Sigmoid colon (tissue), 4 donors: Measurements from ENCODE around the gene LUZP2.

Experiments used
- EP300 ChIP-seq, 4 donors: sonication (generic); formaldehyde crosslinking; IDR thresholded peaks; one replicate each; pipeline ENCODE4 v1.6.1; 2017; ENCODE audit warnings: antibody characterized with exemption in 4 of 4
- POLR2A ChIP-seq, 2 donors: fragments of 450-650 bp; IDR thresholded peaks; one replicate each; pipeline ENCODE4 v1.6.1; 2016; ENCODE audit warnings: antibody characterized with exemption in 2 of 2, mild to moderate bottlenecking in 2 of 2, moderate library complexity in 2 of 2
- POLR2AphosphoS5 ChIP-seq, 4 donors: sonication (generic); formaldehyde crosslinking; IDR thresholded peaks; one replicate each; pipeline ENCODE4 v1.6.1; 2017; ENCODE audit warnings: antibody characterized with exemption in 4 of 4
- TF ChIP-seq, protein P1 (sequence below), 4 experiments: fragments of 450-650 bp in 3 of 4; fragments of 200-600 bp in 1 of 4; IDR thresholded peaks; one replicate each; pipeline ENCODE4 v1.5.1; 2016 to 2019; ENCODE audit warnings: antibody characterized with exemption in 4 of 4, mild to moderate bottlenecking in 3 of 4, moderate library complexity in 2 of 4

DNA sequence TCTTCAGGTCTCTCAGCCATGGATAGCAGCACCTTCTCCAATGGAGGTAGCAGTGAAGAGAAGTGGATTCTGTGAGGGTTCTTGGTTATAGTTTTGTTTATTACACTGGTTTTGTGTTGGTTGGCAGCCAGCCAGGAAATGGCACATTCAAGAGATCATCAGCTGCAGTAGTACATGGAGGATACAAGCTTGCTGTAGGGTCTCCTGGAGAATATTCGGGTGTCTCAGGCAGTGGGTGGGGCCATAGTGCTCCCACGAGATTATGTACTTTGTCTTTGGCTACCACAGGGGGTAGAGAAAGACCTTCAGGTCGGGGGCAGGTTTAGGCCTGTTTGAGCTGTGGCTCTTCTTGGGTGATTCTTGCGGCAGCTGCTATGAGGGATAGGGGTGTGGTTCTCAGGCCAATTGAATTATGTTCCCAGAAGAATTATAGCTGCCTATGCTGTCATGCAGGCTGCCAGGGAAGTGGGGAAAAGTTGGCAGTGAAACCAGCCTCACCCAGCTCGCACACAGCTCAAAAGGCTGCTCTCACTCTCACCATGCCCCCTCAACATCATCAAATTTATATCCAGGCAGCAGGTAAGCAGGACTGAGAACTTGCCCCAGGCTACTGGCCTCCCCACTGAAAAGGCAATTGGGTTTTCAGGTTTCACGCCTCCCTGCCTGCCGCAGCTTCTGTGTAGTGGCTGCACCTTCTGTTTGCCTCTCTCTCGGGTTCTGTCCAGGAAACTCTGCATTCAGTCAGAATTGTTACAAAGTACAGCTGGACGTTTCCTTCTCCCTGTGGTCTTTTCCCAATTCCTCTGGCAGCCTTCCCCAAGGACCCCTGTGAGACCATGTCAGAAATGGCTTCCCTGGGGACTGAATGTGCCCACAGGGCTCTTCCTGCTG is 435.5 kb downstream of the LUZP2 start:
- TF ChIP-seq, protein P1, sequence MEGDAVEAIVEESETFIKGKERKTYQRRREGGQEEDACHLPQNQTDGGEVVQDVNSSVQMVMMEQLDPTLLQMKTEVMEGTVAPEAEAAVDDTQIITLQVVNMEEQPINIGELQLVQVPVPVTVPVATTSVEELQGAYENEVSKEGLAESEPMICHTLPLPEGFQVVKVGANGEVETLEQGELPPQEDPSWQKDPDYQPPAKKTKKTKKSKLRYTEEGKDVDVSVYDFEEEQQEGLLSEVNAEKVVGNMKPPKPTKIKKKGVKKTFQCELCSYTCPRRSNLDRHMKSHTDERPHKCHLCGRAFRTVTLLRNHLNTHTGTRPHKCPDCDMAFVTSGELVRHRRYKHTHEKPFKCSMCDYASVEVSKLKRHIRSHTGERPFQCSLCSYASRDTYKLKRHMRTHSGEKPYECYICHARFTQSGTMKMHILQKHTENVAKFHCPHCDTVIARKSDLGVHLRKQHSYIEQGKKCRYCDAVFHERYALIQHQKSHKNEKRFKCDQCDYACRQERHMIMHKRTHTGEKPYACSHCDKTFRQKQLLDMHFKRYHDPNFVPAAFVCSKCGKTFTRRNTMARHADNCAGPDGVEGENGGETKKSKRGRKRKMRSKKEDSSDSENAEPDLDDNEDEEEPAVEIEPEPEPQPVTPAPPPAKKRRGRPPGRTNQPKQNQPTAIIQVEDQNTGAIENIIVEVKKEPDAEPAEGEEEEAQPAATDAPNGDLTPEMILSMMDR (IDR thresholded peaks at IDR 0.05), result no peak
- TF ChIP-seq EP300 (IDR thresholded peaks at IDR 0.05), result no peak
- TF ChIP-seq POLR2AphosphoS5 (IDR thresholded peaks at IDR 0.05), result no peak
- no peak for TF ChIP-seq POLR2A (IDR thresholded peaks at IDR 0.05)
